ENCODE results near the gene CCDC88C.
"Not testable (repeated sequence)": the region's sequence is repeated elsewhere in the genome, so short reads cannot be mapped to it uniquely, and the experiment has no call there.

Gene CCDC88C

DNA sequence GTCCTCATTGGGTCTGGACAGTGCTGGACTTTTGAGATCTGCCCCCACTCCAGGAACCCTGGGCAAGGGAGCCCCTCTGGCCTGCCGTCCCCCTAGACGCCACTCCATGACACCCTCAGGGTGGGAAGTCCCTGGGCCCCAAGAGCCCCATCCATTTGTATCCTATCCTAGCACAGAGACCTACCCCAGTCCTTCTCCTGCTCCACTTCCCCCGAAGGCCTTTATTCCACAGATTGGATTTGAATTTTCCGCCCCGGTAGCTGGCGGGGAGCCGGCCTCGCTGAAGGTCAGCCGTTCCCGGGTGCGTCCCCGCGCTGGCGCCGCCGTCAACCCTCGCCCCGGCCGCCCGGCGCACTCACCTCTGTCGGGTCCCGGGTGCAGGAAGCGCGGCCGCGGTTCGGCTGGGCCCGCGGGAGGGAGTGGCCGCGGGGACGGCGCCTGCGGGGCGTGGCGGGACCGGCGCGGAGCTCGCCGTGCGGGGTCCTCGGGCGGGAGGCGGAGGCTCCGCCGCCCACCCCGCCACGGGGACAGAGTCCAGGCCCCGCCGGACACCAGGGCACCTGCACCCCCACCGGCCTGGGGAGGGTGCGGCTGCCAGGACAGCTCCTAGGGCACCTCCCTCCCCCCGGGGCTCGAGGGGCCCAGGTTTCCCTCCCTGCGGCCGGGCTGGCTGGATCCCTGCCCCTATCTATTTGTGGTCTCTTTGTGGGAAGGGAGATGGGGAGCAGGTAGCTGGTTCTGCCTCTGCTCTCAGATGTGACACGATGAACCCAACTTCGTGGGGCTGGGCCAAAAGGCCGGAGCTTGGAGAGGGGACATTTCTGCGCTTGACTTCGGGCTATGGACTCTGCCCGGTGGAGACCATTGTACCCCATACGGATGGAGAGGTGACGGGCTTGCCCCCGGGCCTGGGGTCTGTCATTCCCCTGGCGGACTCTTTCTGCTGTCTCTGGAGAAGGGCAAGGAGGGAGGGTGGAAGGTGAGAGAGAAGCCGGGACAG lies 153.2 kb downstream of the CCDC88C start:
- peak; percentile 40 for DNase-seq

DNA sequence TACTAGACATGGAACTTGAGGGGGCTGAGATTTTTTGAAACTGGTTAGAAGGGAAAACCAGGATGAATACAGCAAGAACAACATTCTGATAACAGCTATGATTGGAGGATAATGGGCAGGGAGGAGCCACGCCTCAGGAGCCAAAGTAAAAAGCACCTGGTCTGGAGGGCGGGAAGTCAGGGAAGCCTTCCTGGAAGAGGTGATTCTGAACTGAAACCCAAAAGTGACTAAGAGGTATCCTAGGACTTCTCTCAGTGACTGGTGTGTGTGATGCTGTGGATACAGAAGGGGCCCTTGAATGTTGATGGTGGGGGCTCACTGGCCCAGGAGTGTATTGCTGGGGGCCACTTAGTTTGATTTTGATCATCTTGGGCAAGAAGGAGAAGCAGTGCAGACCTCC lies 154.3 kb downstream of the CCDC88C start:
- no peak for DNase-seq

DNA sequence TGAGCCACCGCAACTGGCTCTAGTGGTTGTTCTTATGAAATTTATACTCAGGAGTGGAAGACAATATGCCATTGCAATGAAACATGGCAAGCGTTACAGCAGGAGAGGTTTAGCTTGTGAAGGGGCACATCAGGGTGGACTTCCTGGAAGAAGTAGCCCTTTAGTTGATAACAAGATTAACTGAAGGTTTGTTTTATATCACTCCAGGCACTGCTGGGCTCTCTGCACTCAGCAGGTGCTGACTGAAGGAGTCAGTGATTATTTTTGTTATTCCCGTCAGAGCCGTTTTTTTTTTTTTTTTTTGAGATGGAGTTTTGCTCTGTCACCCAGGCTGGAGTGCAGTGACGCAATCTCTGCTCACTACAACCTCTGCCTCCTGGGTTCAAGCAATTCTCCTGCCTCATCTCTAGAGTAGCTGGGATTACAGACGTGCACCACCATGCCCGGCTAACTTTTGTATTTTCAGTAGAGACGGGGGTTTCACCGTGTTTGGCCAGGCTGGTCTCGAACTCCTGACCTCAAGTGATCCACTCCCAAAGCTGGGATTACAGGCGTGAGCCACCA lies 155.6 kb downstream of the CCDC88C start:
- DNase-seq: no peak

DNA sequence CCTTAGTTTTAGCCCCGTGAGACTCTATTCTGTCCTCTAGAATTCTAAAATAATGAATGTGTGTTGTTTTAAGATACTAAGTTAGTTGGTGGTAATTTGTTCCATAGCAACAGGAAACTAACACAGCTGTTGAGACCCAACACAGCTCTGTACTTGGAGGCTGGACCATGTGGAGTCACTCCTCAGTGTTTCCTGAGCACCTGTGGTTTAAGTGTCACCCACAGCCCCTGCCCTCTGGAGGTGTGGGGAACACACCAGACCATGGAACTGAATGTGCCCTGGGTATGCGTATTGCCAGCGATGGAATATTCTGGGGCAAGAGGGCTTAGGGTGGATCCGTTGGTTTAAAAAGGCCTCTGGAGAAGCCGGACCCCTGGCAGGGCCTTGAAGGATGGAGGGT lies 156.5 kb downstream of the CCDC88C start:
- no peak for DNase-seq

DNA sequence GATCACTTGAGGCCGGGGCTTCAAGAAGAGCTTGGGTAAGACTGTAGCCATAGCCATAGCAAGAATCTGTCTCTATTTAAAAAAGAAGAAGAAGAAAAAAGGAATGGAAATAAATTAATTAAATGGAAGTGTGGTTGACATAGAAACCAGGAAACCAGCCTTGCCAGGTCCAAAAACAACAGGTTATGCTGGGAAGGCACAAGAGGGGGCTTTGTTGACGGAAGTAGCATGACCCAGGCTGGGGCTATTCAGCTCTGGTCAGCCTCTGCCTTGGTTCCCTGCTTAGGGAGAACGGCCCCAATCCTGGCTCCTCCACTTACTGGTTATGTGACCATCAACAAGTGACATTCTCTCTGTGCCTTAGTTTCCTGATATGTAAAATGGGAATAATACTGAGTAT lies 158.7 kb downstream of the CCDC88C start:
- DNase-seq: no peak

DNA sequence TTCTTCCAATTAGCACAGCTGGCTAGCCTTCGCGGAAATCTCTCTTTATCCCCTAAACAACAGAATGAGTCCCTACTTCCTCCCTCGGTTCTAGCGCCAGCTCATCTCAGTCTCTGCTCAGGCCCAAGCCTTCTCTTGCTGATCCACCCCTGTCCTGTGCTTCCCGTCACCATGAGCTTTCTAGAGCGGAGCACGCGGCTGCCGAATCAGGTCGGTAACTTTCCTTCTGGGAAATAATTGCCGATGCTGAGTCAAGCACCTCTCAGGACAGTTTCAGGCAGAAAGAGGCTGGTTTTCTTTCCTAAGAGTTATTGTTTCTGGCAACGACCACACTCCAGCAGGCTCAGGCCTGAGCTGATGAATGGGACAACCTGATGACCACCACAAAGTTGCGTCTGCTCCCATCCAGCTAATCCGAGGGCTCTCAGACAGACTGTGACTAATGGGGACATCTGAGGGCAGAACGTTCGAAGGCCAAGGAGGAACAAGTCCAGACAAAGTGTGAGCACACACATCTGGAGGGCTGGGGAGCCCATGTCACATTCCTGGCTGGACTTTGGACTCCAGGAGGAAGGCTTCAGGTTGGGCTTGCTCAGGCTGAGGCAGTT lies 159.5 kb downstream of the CCDC88C start:
- peak; percentile 41 for DNase-seq

DNA sequence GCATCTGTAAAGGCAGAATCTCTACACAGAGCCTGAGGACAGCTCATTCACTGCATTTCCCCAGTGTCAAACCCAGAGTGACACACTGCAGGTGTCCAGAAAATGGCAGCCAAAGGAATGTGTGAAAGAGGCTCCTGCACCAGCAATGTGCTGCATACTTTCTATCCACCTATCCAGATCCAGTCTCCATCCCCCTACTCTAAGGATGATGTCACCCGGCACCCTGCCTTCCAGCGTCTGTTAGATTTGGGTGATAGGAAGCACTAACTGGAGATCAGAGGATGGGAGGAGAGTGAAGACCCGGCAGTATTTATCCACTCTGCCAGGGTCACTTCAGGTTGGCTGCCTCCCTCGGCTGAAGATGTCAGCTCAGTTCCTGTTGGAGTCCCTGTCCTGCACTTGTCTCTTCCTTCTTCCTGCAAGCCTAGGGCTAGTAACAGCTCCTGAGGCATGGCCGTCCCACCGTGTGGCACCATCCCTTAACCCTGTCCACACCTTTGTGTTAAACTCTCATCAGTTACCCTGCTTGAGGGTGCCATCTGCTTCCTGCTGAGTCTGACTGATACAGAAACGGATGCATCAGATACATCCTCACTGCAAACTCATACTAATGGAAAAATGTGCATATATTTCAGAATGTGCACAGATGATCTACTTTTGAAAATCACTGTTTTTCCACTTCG lies 160.2 kb downstream of the CCDC88C start:
- DNase-seq: no peak

DNA sequence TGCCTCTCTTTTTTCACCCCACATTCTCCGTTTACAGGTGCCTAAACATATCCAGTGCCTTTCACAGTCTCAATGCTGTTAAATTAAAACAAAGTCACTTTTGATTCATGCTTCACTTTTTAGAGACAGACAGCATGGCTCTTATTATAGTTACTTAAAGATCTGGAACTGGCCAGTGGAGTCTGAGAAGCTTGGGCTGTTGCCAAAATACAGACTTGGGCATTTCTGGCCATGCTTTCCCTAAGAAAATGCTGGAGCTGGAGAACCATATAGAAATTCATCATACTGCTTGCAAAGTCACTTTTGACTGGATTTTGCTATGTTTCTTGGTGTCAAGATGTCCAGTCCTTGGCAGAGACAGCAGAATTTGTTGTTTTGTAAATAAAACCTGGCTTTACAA lies 161.0 kb downstream of the CCDC88C start:
- no peak for DNase-seq

DNA sequence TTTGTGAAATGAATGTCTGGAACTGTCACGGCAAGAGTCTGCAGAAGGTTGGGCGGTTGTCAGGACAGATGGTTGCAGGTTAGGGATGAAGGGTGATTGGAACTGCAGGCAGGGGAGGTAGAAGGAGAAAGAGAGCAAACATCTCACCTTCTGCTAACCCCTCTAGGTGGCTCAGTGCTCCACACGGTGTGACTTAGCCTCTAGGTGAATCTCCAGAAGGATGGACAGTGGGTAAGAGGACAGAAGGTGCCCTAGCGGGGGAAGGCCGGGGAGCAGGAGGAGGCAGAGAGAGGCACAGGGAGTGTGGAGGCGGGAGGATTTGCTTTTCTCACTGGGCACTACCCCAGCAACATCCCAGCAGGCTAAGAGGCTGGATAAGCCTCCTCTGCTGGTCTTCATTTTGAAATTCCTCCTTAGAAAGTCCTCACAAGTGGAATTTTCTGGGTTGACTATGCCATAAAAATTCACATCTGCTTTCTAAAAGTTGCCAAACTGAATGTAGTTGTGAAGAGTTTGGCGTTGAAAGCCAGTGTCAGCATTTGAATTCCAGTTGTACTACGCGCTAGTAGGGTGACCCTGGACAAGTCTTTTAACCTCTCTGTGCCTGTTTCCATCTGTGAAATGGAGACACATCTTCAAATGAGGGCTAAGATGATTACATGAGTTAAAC lies 162.5 kb downstream of the CCDC88C start:
- DNase-seq: no peak

DNA sequence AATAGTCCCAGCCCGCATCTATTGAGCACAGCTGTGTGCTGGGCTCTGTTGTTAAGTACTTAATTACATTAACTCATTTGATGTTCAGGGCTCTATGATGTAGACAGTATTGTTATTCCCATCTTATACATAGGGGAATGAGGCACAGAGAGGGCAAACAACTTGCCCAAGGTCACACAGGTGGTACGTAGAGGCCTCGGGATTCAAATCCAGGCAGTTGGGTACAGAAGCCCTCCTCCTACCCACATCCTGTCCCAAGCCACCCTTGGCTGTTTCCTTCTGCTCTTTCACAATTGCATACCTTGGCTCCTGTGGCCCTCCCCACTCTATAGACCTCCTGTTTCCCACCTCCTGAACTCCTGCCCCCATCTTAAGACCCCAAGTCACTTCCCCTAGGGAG lies 163.2 kb downstream of the CCDC88C start:
- no peak for DNase-seq

DNA sequence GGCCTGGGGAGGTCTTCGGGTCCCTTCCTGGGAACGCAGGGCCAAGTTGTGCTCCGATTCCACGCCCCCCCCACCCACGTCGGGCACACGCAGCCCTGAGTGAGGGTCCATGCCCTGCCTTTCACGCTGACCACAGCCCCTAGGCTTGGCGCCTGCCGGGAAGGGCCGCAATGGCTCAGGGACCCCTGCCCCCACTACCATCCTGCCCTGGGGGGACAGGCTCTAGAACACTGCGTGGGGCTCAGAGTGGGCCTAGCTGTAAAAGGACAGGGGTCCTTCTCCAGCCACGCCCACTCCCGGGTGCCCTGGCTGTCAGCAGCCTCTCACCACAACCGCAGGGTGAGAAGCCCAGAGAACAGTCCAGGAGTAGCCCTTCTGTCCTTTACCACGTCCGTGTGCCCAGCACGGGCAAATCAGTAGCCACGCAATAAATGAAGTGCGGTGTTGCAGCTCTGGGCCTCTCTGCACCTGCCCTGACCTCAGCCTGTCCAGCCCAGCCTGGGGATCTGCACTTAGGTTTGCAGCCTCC lies 163.8 kb downstream of the CCDC88C start:
- DNase-seq: no peak

DNA sequence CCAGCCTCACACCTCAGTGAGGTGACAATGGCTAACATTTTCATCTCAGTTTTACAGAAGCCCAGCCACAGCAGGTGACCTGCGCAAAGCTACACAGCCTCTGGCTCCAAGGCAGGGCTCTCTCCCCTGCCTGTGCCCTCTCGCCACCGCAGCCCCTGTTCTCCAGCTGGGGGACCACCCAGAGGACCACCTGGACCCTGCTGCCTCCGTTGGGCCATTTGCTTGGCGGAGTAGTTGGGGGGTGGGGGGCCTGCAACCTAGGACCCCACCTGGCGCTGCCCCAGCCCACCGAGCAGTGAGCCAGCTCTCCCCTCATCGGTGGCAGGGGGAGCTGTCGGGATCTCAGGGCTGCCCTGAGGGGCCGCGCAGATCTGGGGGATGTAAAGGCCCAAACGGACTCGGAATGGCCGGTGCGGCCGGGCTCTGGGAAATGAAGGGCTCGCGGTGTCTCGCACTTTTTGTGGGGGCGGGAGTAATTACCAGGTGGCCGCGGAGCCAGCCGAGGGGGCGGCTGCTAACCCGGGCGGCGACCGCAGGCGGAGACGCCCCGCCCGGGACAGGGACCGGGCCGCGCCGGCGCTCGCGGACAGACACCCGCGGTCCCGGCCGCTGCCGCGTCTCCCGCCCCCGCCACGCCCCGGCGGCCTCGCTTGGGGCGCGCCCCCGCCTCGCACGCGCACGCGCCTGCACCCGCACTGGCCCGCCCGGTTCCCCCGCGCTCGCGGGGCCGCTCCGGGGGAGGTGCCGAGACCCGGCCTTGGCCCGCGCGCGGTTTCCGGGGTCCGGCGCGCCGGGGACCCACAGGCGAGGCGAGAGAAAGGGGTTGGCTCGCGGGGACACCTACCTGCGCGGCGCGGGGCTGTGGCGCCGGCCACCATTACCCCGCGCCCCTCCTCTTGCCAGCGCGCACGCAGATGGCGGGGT lies 164.5 kb downstream of the CCDC88C start:
- DNase-seq: peak; percentile 58

DNA sequence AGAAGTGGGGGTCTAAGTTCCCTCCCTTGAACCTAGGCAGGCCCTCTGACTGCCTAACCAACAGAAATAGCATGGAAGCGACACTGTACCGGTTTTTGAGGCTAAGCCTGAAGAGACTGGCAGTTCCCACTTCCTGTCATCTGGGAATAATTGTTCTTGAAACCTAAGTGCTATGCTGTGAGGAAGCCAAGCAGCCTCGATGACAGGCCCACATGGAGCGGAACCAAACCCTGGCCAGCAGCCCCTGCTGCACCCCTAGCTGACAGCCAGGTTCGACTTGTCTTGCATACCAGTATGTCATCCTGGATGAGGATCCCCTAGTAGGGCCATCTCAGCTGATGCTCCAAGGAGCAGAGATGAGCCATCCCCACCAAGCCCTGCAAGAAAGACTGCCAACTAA lies 166.7 kb downstream of the CCDC88C start:
- DNase-seq: no peak

DNA sequence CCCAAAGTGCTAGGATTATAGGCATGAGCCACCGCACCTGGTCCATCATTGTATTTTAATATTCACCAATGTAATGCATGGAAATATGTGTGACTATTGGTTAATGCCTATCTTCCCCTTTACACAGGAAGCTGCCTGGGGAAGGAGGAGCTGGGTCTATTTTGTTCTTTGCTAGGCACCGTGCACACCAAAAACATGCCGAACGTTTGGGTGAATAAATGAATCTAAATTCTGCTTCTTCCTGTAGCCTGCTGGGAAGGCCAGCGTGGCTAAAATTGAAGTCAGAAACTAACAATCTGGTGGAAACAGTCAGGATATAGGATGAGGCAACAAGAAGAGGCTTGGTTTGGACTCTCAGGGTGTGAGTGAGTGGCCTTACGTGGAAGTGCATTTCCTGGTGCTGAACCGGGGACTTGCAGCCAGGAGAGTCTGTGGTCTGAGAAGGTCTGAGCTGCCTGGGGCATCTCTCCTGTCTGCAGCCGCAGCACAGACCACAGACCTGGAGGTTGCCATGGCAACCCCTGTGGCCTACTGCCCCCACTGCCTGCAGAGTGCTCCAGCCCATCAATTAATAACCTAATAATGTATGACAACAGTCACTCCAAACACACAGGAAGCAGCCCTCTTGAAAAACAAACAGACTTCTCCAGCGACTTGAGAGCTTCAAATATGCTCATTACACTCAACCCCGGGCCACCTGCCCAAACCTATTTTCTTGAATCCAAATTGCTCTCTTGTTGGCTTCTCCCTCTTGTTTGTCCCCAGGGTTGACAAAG lies 167.6 kb downstream of the CCDC88C start:
- no peak for DNase-seq

DNA sequence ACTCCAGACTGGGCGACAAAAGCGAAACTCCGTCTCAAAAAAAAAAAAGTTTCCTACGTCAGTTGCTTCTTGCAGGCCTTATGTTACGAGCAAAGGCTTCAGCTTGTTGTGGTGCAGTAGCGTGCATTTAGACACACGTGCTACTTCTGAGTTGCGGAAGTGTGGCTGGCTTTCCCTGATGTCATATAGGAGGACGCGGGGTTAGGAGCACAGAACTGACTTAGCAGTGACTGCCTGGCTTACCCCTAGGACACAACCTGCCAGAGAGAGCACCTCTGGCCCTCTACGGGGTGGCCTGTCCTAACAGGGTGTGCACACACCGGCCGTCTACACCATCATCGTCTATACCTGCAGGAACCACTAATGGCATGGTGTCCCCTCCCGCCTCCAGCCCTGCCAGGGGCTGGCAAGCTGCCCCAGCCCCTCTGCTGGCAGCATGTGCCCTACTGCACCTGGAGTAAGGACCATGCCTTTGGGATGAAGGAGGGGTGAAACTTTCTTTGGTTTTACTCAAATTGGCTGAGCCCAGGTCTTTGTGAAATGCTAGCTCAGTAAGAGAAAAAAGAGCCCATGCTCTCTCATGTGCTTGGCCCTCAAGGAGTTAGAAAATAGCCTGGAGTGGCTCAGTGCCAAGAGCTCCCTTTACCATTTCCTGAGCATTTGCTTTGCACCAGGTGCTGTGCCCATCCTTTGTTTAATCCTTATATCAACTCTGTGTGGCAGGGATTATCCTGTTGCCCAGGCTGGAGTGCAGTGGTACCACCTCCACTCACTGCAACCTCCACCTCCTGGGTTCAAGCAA lies 171.4 kb downstream of the CCDC88C start:
- DNase-seq: no peak

DNA sequence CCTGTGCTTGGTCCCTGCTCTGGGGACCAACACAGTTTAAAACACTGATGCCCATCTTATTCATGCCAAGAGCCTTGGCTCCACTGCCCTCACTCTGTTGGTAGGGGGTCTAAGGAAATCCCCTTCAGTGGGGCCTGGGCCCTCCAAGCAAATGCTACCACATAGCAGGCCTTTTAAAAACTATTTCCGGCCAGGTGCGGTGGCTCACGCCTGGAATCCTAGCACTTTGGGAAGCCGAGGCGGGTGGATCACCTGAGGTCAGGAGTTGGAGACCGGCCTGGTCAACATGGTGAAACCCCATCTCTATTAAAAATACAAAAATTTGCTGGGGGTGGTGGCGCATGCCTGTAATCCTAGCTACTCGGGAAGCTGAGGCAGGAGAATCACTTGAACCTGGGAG lies 172.0 kb downstream of the CCDC88C start:
- not testable (repeated sequence) for DNase-seq

DNA sequence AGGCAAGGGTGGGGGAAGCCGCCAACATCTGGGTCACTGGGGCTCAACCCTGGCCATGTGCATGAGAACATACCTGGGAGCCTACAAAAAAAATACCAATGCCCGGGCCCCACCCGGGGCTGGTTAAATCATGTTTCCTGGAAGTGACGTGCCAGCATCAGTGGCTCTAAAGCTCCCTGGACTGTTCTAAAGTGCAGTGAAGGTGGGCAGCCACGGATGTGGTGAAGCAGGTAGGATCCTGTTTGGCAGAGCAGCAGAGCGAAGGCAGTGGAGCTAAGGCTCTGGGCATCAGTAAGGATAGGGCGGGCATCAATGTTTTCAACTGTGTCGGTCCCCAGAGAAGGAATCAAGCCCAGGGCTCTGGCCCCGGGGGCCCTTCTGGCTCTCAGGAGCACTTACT lies 172.6 kb downstream of the CCDC88C start:
- no peak for DNase-seq

DNA sequence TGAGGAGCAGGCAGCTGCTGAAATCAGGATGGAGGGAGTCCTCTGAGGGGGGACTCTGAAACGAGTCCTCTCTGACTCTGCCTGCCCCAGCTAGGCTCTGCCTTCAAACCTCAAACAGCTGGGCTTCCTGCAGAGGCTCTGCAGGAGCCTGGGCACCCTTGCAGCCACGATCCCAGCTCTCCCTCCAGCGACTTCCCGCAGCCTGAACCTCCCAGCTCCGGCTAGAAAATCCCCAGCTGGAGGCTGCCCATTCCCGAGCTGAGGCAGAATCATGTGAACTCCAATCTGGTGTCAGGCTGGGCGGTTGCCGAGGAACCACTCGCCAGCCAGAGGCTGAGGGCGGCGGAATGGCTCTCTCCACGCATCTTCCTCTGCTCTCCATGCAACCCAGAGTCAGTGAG lies 173.1 kb downstream of the CCDC88C start, which contains the start of gene GPR68:
TSS of gene GPR68 (minus strand) at position 204 of the 401 bp plus-strand sequence. CDS start 9,654 bp downstream, outside the sequence.
- DNase-seq: peak; percentile 61

DNA sequence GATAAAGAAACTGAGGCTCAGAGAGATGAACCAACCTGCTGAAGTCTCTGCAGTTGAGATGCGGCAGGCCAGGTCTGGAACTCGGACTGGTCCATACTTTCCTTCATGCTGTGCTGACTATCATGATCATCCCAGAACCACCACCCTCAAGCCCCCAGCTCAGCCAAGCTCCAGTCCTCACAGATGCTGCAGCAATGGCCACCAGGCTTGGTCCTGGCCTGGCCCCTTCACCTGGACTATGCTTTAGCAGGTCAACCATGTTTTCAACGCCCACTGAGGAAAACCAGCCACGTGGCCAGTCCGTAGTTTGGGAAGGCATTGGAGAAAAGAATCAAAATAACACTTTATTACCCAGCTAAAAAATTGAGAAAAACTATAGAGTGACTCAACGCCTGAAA lies 174.5 kb downstream of the CCDC88C start:
- no peak for DNase-seq

DNA sequence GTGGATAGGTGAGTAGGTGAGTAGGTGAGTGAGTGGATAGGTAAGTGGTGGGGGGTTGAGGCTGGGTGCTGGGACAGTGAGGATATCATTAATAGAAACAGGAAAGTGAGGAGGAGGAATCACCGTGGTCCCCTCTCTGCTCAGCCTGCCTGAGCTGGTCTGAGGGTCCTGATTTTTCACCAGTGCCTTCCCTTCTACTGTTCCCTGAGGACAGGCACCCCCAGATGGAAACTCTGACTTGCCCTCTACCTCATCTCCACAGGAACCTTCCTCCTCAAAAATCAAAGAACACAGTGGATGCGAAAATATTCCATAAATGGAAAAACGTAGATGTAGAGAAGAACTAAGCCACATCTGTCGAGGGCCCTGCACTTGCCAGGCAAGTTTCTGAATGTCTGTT lies 175.0 kb downstream of the CCDC88C start:
- DNase-seq: no peak
